MCF 10A (cell line): ENCODE data around the gene POC1B. TPM values are rescaled to one million over a fixed set of nuclear protein-coding genes. Genes with fewer than 3 reads are reported as not detected.

ENCODE experiments used
- BruUV-seq: library from RNA; stranded (reverse); fragments of 400-500 nt; replicated peaks from 2 replicates; lab custom pipeline; 2021; lab: Mats Ljungman, UMichigan
- CTCF ChIA-PET: fragments of 300-600 bp; sonication (Branson Sonifier 250); formaldehyde crosslinking; extraction: SDS; loops from one replicate; lab custom pipeline; 2021; ENCODE audit warnings: antibody characterized with exemption, inconsistent platforms; lab: Yijun Ruan, JAX
- POLR2A ChIA-PET: fragments of 300-600, 350-650 bp; sonication (Branson Sonifier 250); formaldehyde crosslinking; extraction: SDS; loops from one replicate; lab custom pipeline; 2020; ENCODE audit warnings: antibody characterized with exemption, inconsistent platforms; lab: Yijun Ruan, JAX
- DNase-seq: peaks from one replicate; pipeline ENCODE4 v3.0.0-alpha.2; 2018; ENCODE audit not compliant: unreplicated experiment
- H3K27ac Mint-ChIP-seq: one replicate; pipeline ENCODE4 v1.8.0; 2022; ENCODE audit warnings: mild to moderate bottlenecking, low read depth, mixed read lengths; ENCODE audit not compliant: unreplicated experiment
- H3K27me3 Mint-ChIP-seq: one replicate; pipeline ENCODE4 v1.8.0; 2022; ENCODE audit warnings: mixed read lengths; ENCODE audit not compliant: insufficient read depth, unreplicated experiment
- H3K36me3 Mint-ChIP-seq: one replicate; pipeline ENCODE4 v1.8.0; 2022; ENCODE audit warnings: mild to moderate bottlenecking, moderate library complexity, mixed read lengths; ENCODE audit not compliant: insufficient read depth, unreplicated experiment
- H3K4me1 Mint-ChIP-seq: one replicate; pipeline ENCODE4 v1.8.0; 2022; ENCODE audit warnings: mixed read lengths; ENCODE audit not compliant: insufficient read depth, unreplicated experiment
- H3K4me3 Mint-ChIP-seq: one replicate; pipeline ENCODE4 v1.8.0; 2022; ENCODE audit warnings: mild to moderate bottlenecking, moderate library complexity, mixed read lengths; ENCODE audit not compliant: unreplicated experiment
- H3K9me3 Mint-ChIP-seq: one replicate; pipeline ENCODE4 v1.8.0; 2022; ENCODE audit warnings: mixed read lengths; ENCODE audit not compliant: unreplicated experiment
- CTCF ChIP-seq: fragments of 200-600 bp; IDR thresholded peaks from one replicate; pipeline ENCODE4 v1.8.0; 2022; ENCODE audit warnings: antibody characterized with exemption, mild to moderate bottlenecking; ENCODE audit not compliant: unreplicated experiment
- intact Hi-C: fragments of 100-400 bp; cut with micrococcal nuclease; formaldehyde crosslinking; loops from 2 replicates; pipeline ENCODE4 v1.14.1; 2022
- total RNA-seq: library from RNA; stranded (reverse); gene quantifications from 2 replicates; pipeline ENCODE4 v1.2.3, GENCODE V29; 2022

Gene POC1B
- total RNA-seq, 1 experiment from 2014 or later = 14.8 TPM

- H3K27ac Mint-ChIP-seq = no peak overlapping the region
- H3K4me1 Mint-ChIP-seq = peaks cover 34% of the 10 kb centered on the region
- H3K27me3 Mint-ChIP-seq = no peaks in the 10 kb centered on the region
Measured at GRCh38 chr12:89542236-89542635, 16.4 kb upstream of the POC1B start.

GRCh38 chr12:89540586-89540985, 14.7 kb upstream of the POC1B start:
- Mint-ChIP-seq H3K9me3 (no peaks in the 10 kb centered on the region), H3K4me3 (no peak overlapping the region), H3K27me3 (no peaks in the 10 kb centered on the region), H3K36me3 (no peaks in the 10 kb centered on the region), H3K27ac (no peak overlapping the region), H3K4me1 (peaks cover 34% of the 10 kb centered on the region)
- no peak for DNase-seq
- ChIA-PET POLR2A (interaction anchor here (0.6 to 1.1 kb wide), 3 partner anchors 26 to 1349 kb away, joined by 3 read pairs; no protein-coding TSS in a partner anchor), CTCF (interaction anchor here (0.9 to 1.2 kb wide), 3 partner anchors 9 to 1314 kb away, joined by 3 to 5 read pairs (median 4); no protein-coding TSS in a partner anchor)
- intact Hi-C loops = loop anchor here (5.0 to 10.0 kb wide), 2 partner anchors 407 to 1154 kb away; no protein-coding TSS in a partner anchor
- TF ChIP-seq CTCF = no peak
- no TSS peak for BruUV-seq

More at GRCh38 chr12:89542236-89542635, 16.4 kb upstream of the POC1B start:
- ChIA-PET CTCF (interaction anchor here (0.6 to 3.3 kb wide), 9 partner anchors 123 to 1399 kb away, joined by 3 to 31 read pairs (median 3); partner anchors contain the start of gene ATP2B1), POLR2A (interaction anchor here (0.7 to 3.1 kb wide), 5 partner anchors 76 to 1393 kb away, joined by 3 to 21 read pairs (median 3); partner anchors contain the start of gene ATP2B1)
- intact Hi-C loops = loop anchor here (2.0 to 10.0 kb wide), 3 partner anchors 405 to 1399 kb away; no protein-coding TSS in a partner anchor
- H3K9me3 Mint-ChIP-seq = no peaks in the 10 kb centered on the region
- BruUV-seq = no TSS peak
- no peaks in the 10 kb centered on the region for H3K36me3 Mint-ChIP-seq
- H3K4me3 Mint-ChIP-seq = no peak overlapping the region
- no peak for DNase-seq
- TF ChIP-seq CTCF = no peak

- no peak for TF ChIP-seq CTCF
- Mint-ChIP-seq H3K4me1 (peaks cover 25% of the 10 kb centered on the region), H3K27ac (no peak overlapping the region), H3K9me3 (no peaks in the 10 kb centered on the region), H3K4me3 (no peak overlapping the region), H3K36me3 (no peaks in the 10 kb centered on the region), H3K27me3 (no peaks in the 10 kb centered on the region)
- CTCF ChIA-PET = interaction anchor here (0.7 to 2.1 kb wide), 8 partner anchors 9 to 1314 kb away, joined by 3 to 8 read pairs (median 4); no protein-coding TSS in a partner anchor
- no TSS peak for BruUV-seq
- intact Hi-C loops = loop anchor here (5.0 to 10.0 kb wide), 2 partner anchors 408 to 1155 kb away; no protein-coding TSS in a partner anchor
- DNase-seq = no peak
- POLR2A ChIA-PET = interaction anchor here (0.6 to 1.2 kb wide), 6 partner anchors 13 to 1350 kb away, joined by 3 to 6 read pairs (median 3); no protein-coding TSS in a partner anchor
Measured at GRCh38 chr12:89539426-89540223, 13.8 kb upstream of the POC1B start.

- Mint-ChIP-seq H3K27me3 (no peaks in the 10 kb centered on the region), H3K4me1 (peaks cover 21% of the 10 kb centered on the region), H3K4me3 (no peak overlapping the region), H3K36me3 (no peaks in the 10 kb centered on the region), H3K9me3 (no peaks in the 10 kb centered on the region), H3K27ac (no peak overlapping the region)
- ChIA-PET CTCF (interaction anchor here (0.7 to 2.1 kb wide), 9 partner anchors 9 to 1315 kb away, joined by 3 to 8 read pairs (median 4); no protein-coding TSS in a partner anchor), POLR2A (interaction anchor here (0.7 to 1.2 kb wide), 3 partner anchors 12 to 625 kb away, joined by 3 to 6 read pairs (median 3); no protein-coding TSS in a partner anchor)
- no peak for DNase-seq
- intact Hi-C loops = no loop called here
- TF ChIP-seq CTCF = no peak
- no TSS peak for BruUV-seq
Measured at GRCh38 chr12:89538897-89539296, 13.1 kb upstream of the POC1B start.
